GM19455 (cell line): ENCODE data around the gene IL31.
"Not testable (repeated sequence)": the region's sequence is repeated elsewhere in the genome, so short reads cannot be mapped to it uniquely, and the experiment has no call there.

ENCODE experiments used
- ATAC-seq: cut with Tn5 transposase; IDR thresholded peaks from one replicate; pipeline ENCODE4 v1.9.1; 2021; ENCODE audit not compliant: unreplicated experiment

Gene IL31

GRCh38 chr12:122192441-122192840 is 18.4 kb upstream of the IL31 start:
- ATAC-seq, result no peak

- no peak for ATAC-seq
Measured at GRCh38 chr12:122190842-122191668, 17.0 kb upstream of the IL31 start.

- no peak for ATAC-seq
Measured at GRCh38 chr12:122189626-122190475, 15.8 kb upstream of the IL31 start.

- ATAC-seq, result no peak
Measured at GRCh38 chr12:122187466-122187865, 13.4 kb upstream of the IL31 start.

GRCh38 chr12:122185494-122186082 is 11.6 kb upstream of the IL31 start:
- ATAC-seq, result no peak

GRCh38 chr12:122185079-122185478 is 11.1 kb upstream of the IL31 start:
- ATAC-seq, result no peak

- ATAC-seq, result no peak
Measured at GRCh38 chr12:122184517-122184916, 10.5 kb upstream of the IL31 start.

GRCh38 chr12:122183588-122183940 is 9.5 kb upstream of the IL31 start:
- ATAC-seq, result no peak

GRCh38 chr12:122182887-122183587 is 9.0 kb upstream of the IL31 start, which contains the start of gene LRRC43:
Gene LRRC43 (plus strand): TSS chr12:122183123. CDS start chr12:122183145, 22 bp downstream.
- no peak for ATAC-seq

GRCh38 chr12:122176473-122176872 is 2.5 kb upstream of the IL31 start:
- not testable (repeated sequence) for ATAC-seq

GRCh38 chr12:122172262-122172939 is 1.6 kb downstream of the IL31 start:
- no peak for ATAC-seq

GRCh38 chr12:122171399-122171798 is 2.6 kb downstream of the IL31 start:
- no peak for ATAC-seq

GRCh38 chr12:122168492-122168891 is 5.5 kb downstream of the IL31 start:
- no peak for ATAC-seq

GRCh38 chr12:122167356-122167925 is 6.6 kb downstream of the IL31 start:
- ATAC-seq, result no peak

GRCh38 chr12:122166422-122167349 is 7.3 kb downstream of the IL31 start:
- no peak for ATAC-seq

- no peak for ATAC-seq
Measured at GRCh38 chr12:122162976-122163375, 11.0 kb downstream of the IL31 start.

GRCh38 chr12:122161682-122162081 is 12.3 kb downstream of the IL31 start:
- no peak for ATAC-seq

GRCh38 chr12:122160761-122161160 is 13.3 kb downstream of the IL31 start:
- ATAC-seq, result no peak

GRCh38 chr12:122159882-122160281 is 14.1 kb downstream of the IL31 start:
- ATAC-seq, result no peak
